Measurements from ENCODE around the gene CHSY1. TPM values are rescaled to one million over a fixed set of nuclear protein-coding genes. Genes with fewer than 3 reads are reported as not detected.

CHSY1 gene
- total RNA-seq, 2 experiments from 2014 or later, result 50.5 to 59.4 TPM

DNA sequence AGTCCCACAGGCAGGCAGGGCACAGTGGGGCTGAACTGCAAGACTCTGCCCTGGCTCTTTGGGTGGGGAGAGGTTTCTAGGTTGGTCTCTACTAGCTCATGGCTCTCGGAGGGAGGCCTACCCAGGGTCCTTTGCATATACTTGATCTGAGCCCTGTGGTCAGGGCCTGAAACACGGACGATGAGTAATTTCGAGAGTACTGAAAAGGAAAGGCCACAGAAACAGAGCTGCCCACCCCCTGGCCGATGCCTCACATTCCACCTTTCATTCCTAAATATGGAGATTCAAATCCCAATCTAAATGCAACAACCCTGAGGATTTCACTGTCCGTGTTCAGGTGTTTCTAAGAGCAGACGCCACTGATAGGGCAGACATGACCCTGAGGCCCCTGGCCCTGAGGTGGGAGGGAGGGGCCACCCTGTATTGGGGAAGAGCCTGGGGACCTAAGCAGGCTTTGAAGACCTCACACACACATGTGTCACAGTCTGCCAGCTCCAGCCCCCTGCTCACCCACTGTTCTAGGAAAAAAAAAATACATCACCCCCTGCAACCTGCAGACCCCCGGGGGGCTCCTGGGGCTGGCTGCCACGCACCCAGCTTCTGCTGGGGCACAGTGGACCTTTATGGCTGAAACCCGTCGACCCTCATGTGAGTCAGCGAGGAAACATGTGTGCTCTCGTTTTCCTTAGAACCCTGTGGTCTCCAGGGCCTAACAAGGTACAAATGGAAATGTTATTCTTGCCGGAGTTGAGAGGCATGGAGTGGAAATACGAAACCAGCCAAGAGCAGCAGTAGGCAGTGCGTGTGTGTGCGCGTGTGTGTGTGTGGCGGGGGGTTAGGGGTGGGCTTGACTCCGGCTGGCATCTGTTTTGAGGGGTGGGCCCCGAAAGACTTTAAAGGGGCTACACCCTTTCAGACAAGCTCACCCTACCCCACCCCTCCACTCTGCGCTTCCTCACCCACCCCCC, 112.7 kb downstream of the CHSY1 start:
- CTCF ChIA-PET, result interaction anchor here (0.7 to 1.4 kb wide), 3 partner anchors 10 to 51 kb away, joined by 3 to 4 read pairs (median 3); no protein-coding TSS in a partner anchor

DNA sequence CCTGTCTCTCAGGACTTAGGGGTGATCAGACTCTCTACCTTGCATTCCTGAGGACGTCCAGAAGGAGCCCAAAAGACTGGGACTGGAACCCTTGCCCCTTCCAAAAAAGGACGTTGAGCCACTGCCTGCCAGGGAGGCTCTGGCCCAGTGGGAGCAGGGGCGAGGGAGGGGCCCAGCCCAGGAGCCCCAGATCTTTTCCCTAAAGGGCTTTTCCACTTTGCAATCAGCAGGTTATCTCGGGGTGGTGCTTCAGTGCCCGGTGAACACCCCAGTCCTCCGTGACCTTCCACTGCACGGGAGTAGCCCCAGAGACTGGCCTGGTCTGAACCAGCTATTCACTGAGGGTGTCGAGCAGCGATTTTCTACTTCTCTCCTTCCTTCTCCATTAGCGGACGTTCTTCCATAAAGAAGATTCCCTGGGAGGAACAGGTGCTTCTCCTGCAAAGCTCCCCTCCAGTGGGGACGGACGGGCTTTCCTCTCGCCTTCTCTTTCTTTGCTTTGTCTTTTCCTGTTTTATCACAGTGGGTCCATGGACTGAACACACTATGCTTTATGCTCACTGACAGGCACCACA, 113.7 kb downstream of the CHSY1 start:
- no peak overlapping the region for H3K27ac Mint-ChIP-seq
- peaks cover 10% of the 10 kb centered on the region for H3K36me3 Mint-ChIP-seq
- CTCF ChIA-PET, result interaction anchor here (0.6 to 1.4 kb wide), 2 partner anchors 8 to 50 kb away, joined by 3 to 4 read pairs; no protein-coding TSS in a partner anchor

More for the DNA sequence above, 112.7 kb downstream of the CHSY1 start:
- no peak overlapping the region for H3K4me3 Mint-ChIP-seq
- ATAC-seq (no peak), DNase-seq (no peak)
- H3K9me3 Mint-ChIP-seq (ENCODE audit: low read depth), result peaks cover 4% of the 10 kb centered on the region
- H3K27me3 Mint-ChIP-seq, result no peaks in the 10 kb centered on the region
- H3K4me1 Mint-ChIP-seq, result peaks cover 44% of the 10 kb centered on the region
- peaks cover 8% of the 10 kb centered on the region for H3K36me3 Mint-ChIP-seq
- H3K27ac Mint-ChIP-seq, result no peak overlapping the region

DNA sequence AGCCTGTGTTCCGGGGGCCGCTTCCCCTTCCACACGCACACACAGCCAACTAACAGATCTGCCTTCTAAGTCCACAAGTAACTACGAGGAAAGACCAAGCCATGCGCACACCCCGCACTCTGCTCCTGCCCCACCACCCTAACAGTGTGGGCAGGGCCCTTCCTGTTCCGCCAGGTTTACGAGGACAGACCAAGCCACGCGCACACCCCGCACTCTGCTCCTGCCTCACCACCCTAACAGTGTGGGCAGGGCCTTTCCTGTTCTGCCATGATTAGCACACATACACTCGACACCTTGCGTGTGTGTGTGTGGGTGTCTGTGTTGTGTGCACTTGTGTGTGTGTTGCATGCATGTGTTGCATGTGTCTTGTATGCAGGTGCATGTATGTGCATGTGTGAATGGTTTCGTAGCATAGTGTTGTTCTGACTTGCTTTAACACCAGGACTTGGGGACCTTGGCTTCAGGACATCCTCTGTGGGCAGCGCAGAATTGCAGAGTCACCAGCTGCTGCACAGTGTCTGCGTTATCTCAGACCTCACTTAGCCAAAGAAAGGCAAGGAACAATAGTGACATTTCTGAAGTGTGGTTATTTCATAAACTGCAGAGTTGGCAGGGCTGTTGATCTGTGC, 114.4 kb downstream of the CHSY1 start:
- no peak overlapping the region for H3K4me3 Mint-ChIP-seq
- H3K27ac Mint-ChIP-seq, result peak overlapping the region; percentile 69
- DNase-seq (peak; percentile 63), ATAC-seq (peak; percentile 72)
- H3K4me1 Mint-ChIP-seq, result peaks cover 44% of the 10 kb centered on the region
- peaks cover 10% of the 10 kb centered on the region for H3K36me3 Mint-ChIP-seq
- CTCF ChIA-PET, result interaction anchor here (0.6 to 2.2 kb wide), 6 partner anchors 9 to 103 kb away, joined by 3 to 8 read pairs (median 4); no protein-coding TSS in a partner anchor
- peaks cover 4% of the 10 kb centered on the region for H3K9me3 Mint-ChIP-seq (ENCODE audit: low read depth)
- no peaks in the 10 kb centered on the region for H3K27me3 Mint-ChIP-seq

More for the DNA sequence above, 113.7 kb downstream of the CHSY1 start:
- DNase-seq (no peak), ATAC-seq (no peak)
- Mint-ChIP-seq H3K4me3 (no peak overlapping the region), H3K27me3 (no peaks in the 10 kb centered on the region), H3K4me1 (peaks cover 44% of the 10 kb centered on the region), H3K9me3 (ENCODE audit: low read depth) (peaks cover 4% of the 10 kb centered on the region)

DNA sequence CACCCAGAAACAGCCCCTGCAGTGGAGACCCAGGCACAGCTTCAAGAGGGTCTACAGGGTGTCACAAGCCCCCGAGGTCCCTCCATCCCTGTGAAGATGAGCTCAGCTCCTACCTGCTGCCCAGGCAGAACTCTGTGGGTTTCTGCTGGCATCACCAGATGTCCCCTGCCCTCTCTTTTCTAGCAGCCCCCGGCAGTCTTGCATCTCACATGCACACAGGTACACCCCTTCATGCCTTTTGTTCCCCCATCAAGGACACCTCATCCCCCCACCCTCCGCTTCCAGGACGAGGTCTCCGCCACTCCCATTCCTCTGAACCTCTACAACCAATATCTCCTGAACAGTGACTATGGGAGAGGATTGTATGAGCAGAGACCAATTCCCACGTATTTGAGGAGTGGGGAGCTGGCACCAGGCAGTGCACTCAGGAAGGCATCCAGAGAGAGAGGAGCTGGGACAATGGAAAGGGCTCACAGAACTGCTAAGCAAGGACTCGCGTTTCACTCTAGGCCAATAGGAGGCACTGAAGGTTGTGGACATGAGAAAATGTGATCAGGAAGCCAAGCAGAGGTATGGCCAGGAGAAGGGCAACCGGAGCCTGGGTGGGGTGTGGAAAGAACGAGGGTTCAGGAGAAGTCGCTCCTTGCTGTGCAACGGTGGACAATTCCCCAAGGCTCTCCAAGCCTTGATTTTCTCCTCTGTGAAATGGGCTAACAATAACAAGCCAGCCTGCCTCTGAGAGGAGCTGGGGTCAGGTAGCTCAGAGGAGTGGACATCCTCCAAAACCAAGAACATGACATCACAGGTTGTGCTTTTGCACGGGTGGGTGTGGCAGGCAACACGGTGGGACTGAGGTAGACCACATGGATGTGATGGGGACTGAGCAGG, 115.2 kb downstream of the CHSY1 start:
- Mint-ChIP-seq H3K4me3 (no peak overlapping the region), H3K27ac (peak overlapping the region; percentile 69), H3K27me3 (no peaks in the 10 kb centered on the region), H3K9me3 (ENCODE audit: low read depth) (peaks cover 4% of the 10 kb centered on the region), H3K4me1 (peaks cover 44% of the 10 kb centered on the region), H3K36me3 (peaks cover 11% of the 10 kb centered on the region)
- DNase-seq (peak; percentile 47), ATAC-seq (no peak)
- CTCF ChIA-PET, result interaction anchor here (0.9 to 2.2 kb wide), 5 partner anchors 8 to 104 kb away, joined by 3 to 8 read pairs (median 4); no protein-coding TSS in a partner anchor

DNA sequence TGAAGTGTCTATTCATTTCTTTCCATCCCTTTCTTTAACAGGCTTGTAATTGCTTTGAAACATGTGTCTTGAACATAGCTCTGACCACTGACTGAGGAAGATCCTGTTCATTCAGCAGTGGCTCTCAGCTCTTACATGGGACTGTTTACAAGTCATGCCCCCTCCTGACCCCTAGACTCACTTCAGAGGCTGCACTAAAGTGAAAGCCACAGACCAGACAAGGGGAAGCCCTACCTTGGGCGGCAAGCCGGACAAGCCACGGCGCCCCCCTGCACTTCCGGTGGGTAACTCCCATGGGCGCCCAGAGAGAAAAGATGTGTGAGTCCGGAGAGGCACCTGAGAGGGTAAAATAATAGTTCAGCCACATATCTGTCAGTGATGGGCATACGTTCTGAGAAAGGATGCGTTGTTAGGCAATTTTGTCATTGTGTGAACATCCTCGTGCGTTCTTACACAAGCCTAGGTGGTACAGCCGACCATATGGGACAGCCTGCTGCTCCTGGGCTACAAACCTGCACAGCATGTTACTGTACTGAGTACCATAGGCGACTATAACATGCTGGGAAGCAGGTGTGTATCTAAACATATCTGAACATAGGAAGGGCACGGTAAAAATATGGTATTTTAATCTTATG, 116.2 kb downstream of the CHSY1 start:
- H3K27ac Mint-ChIP-seq, result peak overlapping the region; percentile 67
- no peaks in the 10 kb centered on the region for H3K27me3 Mint-ChIP-seq
- H3K4me3 Mint-ChIP-seq, result peak overlapping the region; percentile 41
- ATAC-seq, result peak; percentile 49
- peak; percentile 61 for DNase-seq
- H3K4me1 Mint-ChIP-seq, result peaks cover 50% of the 10 kb centered on the region
- peaks cover 4% of the 10 kb centered on the region for H3K9me3 Mint-ChIP-seq (ENCODE audit: low read depth)
- peaks cover 15% of the 10 kb centered on the region for H3K36me3 Mint-ChIP-seq
- CTCF ChIA-PET, result interaction anchor here (1.1 to 2.2 kb wide), 6 partner anchors 9 to 123 kb away, joined by 3 to 9 read pairs (median 6); no protein-coding TSS in a partner anchor

- Mint-ChIP-seq H3K4me1 (peaks cover 55% of the 10 kb centered on the region), H3K27ac (no peak overlapping the region), H3K36me3 (peaks cover 21% of the 10 kb centered on the region), H3K9me3 (ENCODE audit: low read depth) (peaks cover 4% of the 10 kb centered on the region), H3K4me3 (no peak overlapping the region), H3K27me3 (no peaks in the 10 kb centered on the region)
- no peak for ATAC-seq
- CTCF ChIA-PET, result interaction anchor here (1.1 to 2.1 kb wide), 4 partner anchors 10 to 124 kb away, joined by 3 to 9 read pairs (median 6); no protein-coding TSS in a partner anchor
- no peak for DNase-seq
These were observed 117.1 kb downstream of the CHSY1 start for GRCh38 chr15:101134780-101135179.

DNA sequence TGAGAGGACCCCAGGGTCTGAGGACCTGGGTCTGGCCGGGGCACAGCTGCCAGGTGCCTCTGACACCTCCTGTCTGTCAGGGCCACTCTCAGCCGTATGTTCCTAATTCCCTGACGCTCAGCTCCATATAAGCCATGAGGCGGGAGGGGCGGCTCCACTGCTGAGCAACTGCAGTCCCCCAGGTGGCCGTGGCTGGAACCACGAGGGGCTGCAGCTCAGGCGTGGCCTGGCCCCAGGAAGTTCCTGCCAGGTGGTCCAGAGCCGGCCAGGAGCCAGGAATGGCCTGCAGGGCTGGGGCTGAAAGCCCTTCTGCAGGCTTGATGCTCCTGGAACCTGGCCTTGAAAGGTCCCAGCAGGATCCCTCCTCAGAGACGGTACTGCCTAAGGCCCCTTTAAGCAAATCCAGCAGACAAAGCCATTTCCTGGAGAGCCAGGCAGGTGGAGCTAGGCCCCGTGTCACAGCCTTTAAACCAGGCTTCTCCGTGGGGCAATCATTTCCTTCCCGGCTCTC, 118.0 kb downstream of the CHSY1 start:
- Mint-ChIP-seq H3K27ac (no peak overlapping the region), H3K36me3 (peaks cover 24% of the 10 kb centered on the region), H3K9me3 (ENCODE audit: low read depth) (peaks cover 4% of the 10 kb centered on the region), H3K4me1 (peaks cover 56% of the 10 kb centered on the region), H3K4me3 (no peak overlapping the region), H3K27me3 (no peaks in the 10 kb centered on the region)
- DNase-seq (no peak), ATAC-seq (no peak)
- CTCF ChIA-PET, result interaction anchor here (1.1 to 2.1 kb wide), 3 partner anchors 13 to 124 kb away, joined by 3 to 8 read pairs (median 3); no protein-coding TSS in a partner anchor

- no peak for ATAC-seq
- H3K4me3 Mint-ChIP-seq, result no peak overlapping the region
- CTCF ChIA-PET, result interaction anchor here (1.0 to 1.7 kb wide), 2 partner anchors 10 to 32 kb away, joined by 3 to 4 read pairs; no protein-coding TSS in a partner anchor
- DNase-seq, result no peak
- H3K36me3 Mint-ChIP-seq, result peaks cover 31% of the 10 kb centered on the region
- peaks cover 6% of the 10 kb centered on the region for H3K9me3 Mint-ChIP-seq (ENCODE audit: low read depth)
- peaks cover 56% of the 10 kb centered on the region for H3K4me1 Mint-ChIP-seq
- no peak overlapping the region for H3K27ac Mint-ChIP-seq
- no peaks in the 10 kb centered on the region for H3K27me3 Mint-ChIP-seq
These were observed 118.7 kb downstream of the CHSY1 start for GRCh38 chr15:101133181-101133460.

DNA sequence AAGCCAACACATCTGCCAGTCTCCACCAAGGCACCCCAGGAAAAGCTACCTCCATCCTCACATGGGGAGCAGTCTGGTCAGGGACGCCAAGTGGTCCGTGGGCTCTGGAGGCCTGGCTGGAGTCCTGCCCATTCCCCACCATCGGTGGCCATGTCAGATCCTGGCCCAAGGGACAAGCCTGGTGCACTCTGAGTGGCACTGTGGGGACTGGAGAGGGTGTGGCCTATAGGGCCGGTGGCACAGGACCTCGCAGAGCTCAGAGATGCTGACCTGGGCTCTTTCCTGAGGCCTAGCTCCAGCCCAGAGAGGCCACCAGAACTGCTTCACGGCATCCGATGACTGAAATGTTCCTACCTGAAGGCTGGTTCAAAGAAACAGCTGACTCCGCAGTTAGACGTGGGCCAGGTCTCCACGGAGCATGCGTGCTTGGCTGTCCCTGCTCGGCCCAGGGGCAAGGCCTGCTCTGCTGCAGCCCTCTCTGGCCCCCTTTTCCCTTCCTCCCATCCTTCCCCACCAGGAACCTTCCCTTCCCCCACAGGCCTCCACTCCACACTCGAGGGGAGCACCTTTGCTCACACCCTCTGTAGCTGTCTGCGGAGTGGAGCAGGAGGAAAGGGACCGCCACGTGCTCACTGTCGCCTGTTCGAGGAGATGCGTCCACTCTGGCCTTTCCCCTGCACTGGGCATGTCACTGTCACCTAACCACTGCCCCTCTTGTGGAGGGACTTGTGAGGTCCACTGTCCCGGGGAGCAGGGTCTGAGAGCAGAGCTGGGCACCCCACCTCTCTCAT, 119.3 kb downstream of the CHSY1 start:
- Mint-ChIP-seq H3K4me3 (no peak overlapping the region), H3K36me3 (peaks cover 37% of the 10 kb centered on the region), H3K9me3 (ENCODE audit: low read depth) (peaks cover 6% of the 10 kb centered on the region), H3K27ac (no peak overlapping the region), H3K4me1 (peaks cover 57% of the 10 kb centered on the region), H3K27me3 (no peaks in the 10 kb centered on the region)
- ATAC-seq, result no peak
- no peak for DNase-seq
- CTCF ChIA-PET, result interaction anchor here (1.0 to 1.7 kb wide), 2 partner anchors 11 to 33 kb away, joined by 3 to 4 read pairs; no protein-coding TSS in a partner anchor

- peaks cover 57% of the 10 kb centered on the region for H3K4me1 Mint-ChIP-seq
- peaks cover 6% of the 10 kb centered on the region for H3K9me3 Mint-ChIP-seq (ENCODE audit: low read depth)
- H3K4me3 Mint-ChIP-seq, result no peak overlapping the region
- ATAC-seq, result no peak
- CTCF ChIA-PET, result interaction anchor here (0.7 to 1.7 kb wide), 2 partner anchors 33 to 126 kb away, joined by 3 to 4 read pairs; no protein-coding TSS in a partner anchor
- H3K27me3 Mint-ChIP-seq, result no peaks in the 10 kb centered on the region
- DNase-seq, result no peak
- H3K36me3 Mint-ChIP-seq, result peaks cover 37% of the 10 kb centered on the region
- no peak overlapping the region for H3K27ac Mint-ChIP-seq
These were observed 120.1 kb downstream of the CHSY1 start for GRCh38 chr15:101131489-101132389.

Data from activated CD8-positive, alpha-beta memory T cell treated with anti-CD3 and anti-CD28 coated beads, Interleukin-2, amount 10 ng/mL, durations not matched to agents 7 days and 5 days (primary cell).